Uterus (tissue), 2 donors: ENCODE data around the gene TRIM42.

ENCODE experiments used
- POLR2A ChIP-seq, 2 donors: fragments of 450-650 bp; IDR thresholded peaks; one replicate each; pipeline ENCODE4 v1.6.1; 2016; ENCODE audit warnings: antibody characterized with exemption in 2 of 2, mild to moderate bottlenecking in 1 of 2, moderate library complexity in 1 of 2
- TF ChIP-seq, protein P1 (sequence below), 4 experiments: fragments of 200-600 bp in 2 of 4; fragments of 450-650 bp in 2 of 4; sonication (generic) in 2 of 4; IDR thresholded peaks; one replicate each; pipeline ENCODE4 v1.5.1; 2016 to 2019; ENCODE audit warnings: antibody characterized with exemption in 4 of 4, mild to moderate bottlenecking in 2 of 4, moderate library complexity in 1 of 4

DNA sequence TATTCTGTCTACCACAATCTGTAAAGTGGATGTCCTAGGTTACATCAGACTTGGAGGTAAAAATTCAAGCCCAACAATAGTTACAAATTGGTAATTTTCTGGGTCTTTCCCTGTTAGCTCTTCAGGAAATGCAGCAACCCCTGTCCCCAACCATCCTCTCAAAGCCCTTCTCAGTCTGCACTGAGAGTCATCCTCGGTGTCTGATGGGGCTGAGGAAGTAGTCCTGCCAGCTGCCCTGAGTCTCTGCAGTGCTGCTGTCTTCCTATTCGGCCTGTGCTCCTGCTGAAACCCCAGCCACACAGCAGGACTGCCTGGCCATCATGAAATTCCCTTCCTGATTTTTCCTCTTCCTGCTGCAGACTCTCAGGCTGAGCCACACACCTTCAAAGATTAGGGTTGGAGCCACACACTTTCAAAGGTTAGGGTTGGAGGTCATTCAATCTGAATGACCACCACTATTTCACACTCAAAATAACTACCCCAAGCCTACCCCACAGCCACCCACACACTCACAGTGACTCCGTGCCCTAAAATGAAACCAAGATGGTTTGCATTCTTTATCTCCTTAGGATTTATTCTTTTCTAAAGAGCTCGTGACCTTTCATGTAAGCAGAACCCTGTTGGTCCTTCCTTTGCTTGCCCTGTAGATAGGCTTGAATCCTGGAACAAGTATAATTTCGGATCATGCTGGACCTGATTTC lies 17.6 kb downstream of the TRIM42 start:
- TF ChIP-seq, protein P1, sequence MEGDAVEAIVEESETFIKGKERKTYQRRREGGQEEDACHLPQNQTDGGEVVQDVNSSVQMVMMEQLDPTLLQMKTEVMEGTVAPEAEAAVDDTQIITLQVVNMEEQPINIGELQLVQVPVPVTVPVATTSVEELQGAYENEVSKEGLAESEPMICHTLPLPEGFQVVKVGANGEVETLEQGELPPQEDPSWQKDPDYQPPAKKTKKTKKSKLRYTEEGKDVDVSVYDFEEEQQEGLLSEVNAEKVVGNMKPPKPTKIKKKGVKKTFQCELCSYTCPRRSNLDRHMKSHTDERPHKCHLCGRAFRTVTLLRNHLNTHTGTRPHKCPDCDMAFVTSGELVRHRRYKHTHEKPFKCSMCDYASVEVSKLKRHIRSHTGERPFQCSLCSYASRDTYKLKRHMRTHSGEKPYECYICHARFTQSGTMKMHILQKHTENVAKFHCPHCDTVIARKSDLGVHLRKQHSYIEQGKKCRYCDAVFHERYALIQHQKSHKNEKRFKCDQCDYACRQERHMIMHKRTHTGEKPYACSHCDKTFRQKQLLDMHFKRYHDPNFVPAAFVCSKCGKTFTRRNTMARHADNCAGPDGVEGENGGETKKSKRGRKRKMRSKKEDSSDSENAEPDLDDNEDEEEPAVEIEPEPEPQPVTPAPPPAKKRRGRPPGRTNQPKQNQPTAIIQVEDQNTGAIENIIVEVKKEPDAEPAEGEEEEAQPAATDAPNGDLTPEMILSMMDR (IDR thresholded peaks at IDR 0.05): no peak
- no peak for TF ChIP-seq POLR2A (IDR thresholded peaks at IDR 0.05)
